DOHH2 (cell line): Measurements from ENCODE around the gene C10orf105.

ENCODE experiments used
- H3F3A ChIP-seq: fragments of 200-600 bp; sonication (generic), shearing (Covaris generic); 2 replicates; pipeline ENCODE4 v1.6.0; 2016; ENCODE audit warnings: antibody characterized with exemption, mild to moderate bottlenecking; ENCODE audit not compliant: control insufficient read depth, insufficient read depth
- H3K27ac ChIP-seq: fragments of 200-600 bp; sonication (generic); 2 replicates; pipeline ENCODE4 v1.5.1; 2014; ENCODE audit warnings: low read depth, mild to moderate bottlenecking, low read length, moderate library complexity
- H3K27me3 ChIP-seq: fragments of 200-600 bp; sonication (generic); 2 replicates; pipeline ENCODE4 v1.6.1; 2014; ENCODE audit warnings: mild to moderate bottlenecking, low read length, mixed read lengths; ENCODE audit not compliant: control insufficient read depth
- H3K36me3 ChIP-seq: fragments of 200-600 bp; sonication (generic); 2 replicates; pipeline ENCODE4 v1.6.1; 2014; ENCODE audit warnings: mild to moderate bottlenecking, low read length, moderate library complexity, mixed read lengths; ENCODE audit not compliant: control insufficient read depth
- H3K4me1 ChIP-seq: fragments of 200-600 bp; sonication (generic); 2 replicates; pipeline ENCODE4 v1.6.1; 2014; ENCODE audit warnings: mild to moderate bottlenecking, low read length, mixed read lengths; ENCODE audit not compliant: control insufficient read depth
- H3K4me2 ChIP-seq: fragments of 200-600 bp; sonication (generic); 2 replicates; pipeline ENCODE4 v1.6.0; 2014; ENCODE audit warnings: mild to moderate bottlenecking, low read length, moderate library complexity
- H3K4me3 ChIP-seq: fragments of 200-600 bp; sonication (generic); 2 replicates; pipeline ENCODE4 v1.5.1; 2014; ENCODE audit warnings: mild to moderate bottlenecking, low read length, mixed read lengths
- H3K79me2 ChIP-seq: fragments of 200-600 bp; sonication (generic); 2 replicates; pipeline ENCODE4 v1.6.1; 2014; ENCODE audit warnings: mild to moderate bottlenecking, low read length, mixed read lengths; ENCODE audit not compliant: control insufficient read depth
- H3K9me2 ChIP-seq: fragments of 200-600 bp; sonication (generic); replicated peaks from 2 replicates; pipeline ENCODE4 v1.6.1; 2014; ENCODE audit warnings: mild to moderate bottlenecking, low read length, mixed read lengths; ENCODE audit not compliant: control insufficient read depth
- H3K9me3 ChIP-seq: fragments of 200-600 bp; sonication (generic); 2 replicates; pipeline ENCODE4 v1.6.1; 2014; ENCODE audit warnings: antibody characterized with exemption, low read length, mixed read lengths; ENCODE audit not compliant: control insufficient read depth, insufficient read depth
- H4K20me1 ChIP-seq: fragments of 200-600 bp; sonication (generic); 2 replicates; pipeline ENCODE4 v1.6.0; 2014; ENCODE audit warnings: low read depth, mild to moderate bottlenecking, antibody characterized with exemption, low read length, moderate library complexity; ENCODE audit not compliant: control insufficient read depth, insufficient read depth
- CTCF ChIP-seq: fragments of 200-600 bp; sonication (generic); IDR thresholded peaks from one replicate; pipeline ENCODE4 v1.5.1; 2014; ENCODE audit warnings: antibody characterized with exemption, mild to moderate bottlenecking, low read depth, low read length; ENCODE audit not compliant: poor library complexity, severe bottlenecking
- EZH2phosphoT487 ChIP-seq: fragments of 200-600 bp; sonication (generic); IDR thresholded peaks from 2 replicates; pipeline ENCODE4 v1.6.1; 2017; ENCODE audit warnings: borderline replicate concordance, mild to moderate bottlenecking, antibody characterized with exemption, low read length, moderate library complexity, mixed read lengths

C10orf105 gene

GRCh38 chr10:71745664-71746250 lies 26.2 kb upstream of the C10orf105 start:
- Histone ChIP-seq H4K20me1 (0 out of 2 replicates have a peak, but pooled peaks cover 3% of the 10 kb centered on the region), H3K27me3 (peaks cover 8% of the 10 kb centered on the region), H3K79me2 (no peaks in the 10 kb centered on the region), H3K4me2 (no peak overlapping the region), H3K27ac (no peak overlapping the region), H3K9me3 (no peaks in the 10 kb centered on the region), H3K9me2 (no peaks in the 10 kb centered on the region), H3F3A (no peaks in the 10 kb centered on the region), H3K36me3 (no peaks in the 10 kb centered on the region), H3K4me3 (no peak overlapping the region), H3K4me1 (peaks cover 21% of the 10 kb centered on the region)
- TF ChIP-seq CTCF, result no peak
- TF ChIP-seq EZH2phosphoT487, result no peak

- Histone ChIP-seq H3K9me3 (no peaks in the 10 kb centered on the region), H3K4me2 (no peak overlapping the region), H3K9me2 (no peaks in the 10 kb centered on the region), H3K27me3 (peaks cover 3% of the 10 kb centered on the region; the same call in 1 of the 2 replicates), H3F3A (no peaks in the 10 kb centered on the region), H4K20me1 (0 out of 2 replicates have a peak, but pooled peaks cover 3% of the 10 kb centered on the region), H3K36me3 (no peaks in the 10 kb centered on the region), H3K4me3 (no peak overlapping the region), H3K4me1 (peaks cover 21% of the 10 kb centered on the region), H3K79me2 (no peaks in the 10 kb centered on the region), H3K27ac (no peak overlapping the region)
- no peak for TF ChIP-seq CTCF
- no peak for TF ChIP-seq EZH2phosphoT487
Measured at GRCh38 chr10:71744897-71745663, 25.5 kb upstream of the C10orf105 start.

- Histone ChIP-seq H3F3A (no peaks in the 10 kb centered on the region), H3K4me2 (no peak overlapping the region), H3K9me3 (no peaks in the 10 kb centered on the region), H3K4me1 (peaks cover 15% of the 10 kb centered on the region), H3K36me3 (no peaks in the 10 kb centered on the region), H3K27me3 (no peaks in the 10 kb centered on the region), H3K4me3 (no peak overlapping the region), H3K9me2 (no peaks in the 10 kb centered on the region), H4K20me1 (no peaks in the 10 kb centered on the region), H3K79me2 (no peaks in the 10 kb centered on the region), H3K27ac (no peak overlapping the region)
- no peak for TF ChIP-seq CTCF
- TF ChIP-seq EZH2phosphoT487, result no peak
Measured at GRCh38 chr10:71743866-71744265, 24.3 kb upstream of the C10orf105 start.
